ENCODE results near the gene MKLN1.
"Not testable (repeated sequence)": the region's sequence is repeated elsewhere in the genome, so short reads cannot be mapped to it uniquely, and the experiment has no call there.

MKLN1 gene

DNA sequence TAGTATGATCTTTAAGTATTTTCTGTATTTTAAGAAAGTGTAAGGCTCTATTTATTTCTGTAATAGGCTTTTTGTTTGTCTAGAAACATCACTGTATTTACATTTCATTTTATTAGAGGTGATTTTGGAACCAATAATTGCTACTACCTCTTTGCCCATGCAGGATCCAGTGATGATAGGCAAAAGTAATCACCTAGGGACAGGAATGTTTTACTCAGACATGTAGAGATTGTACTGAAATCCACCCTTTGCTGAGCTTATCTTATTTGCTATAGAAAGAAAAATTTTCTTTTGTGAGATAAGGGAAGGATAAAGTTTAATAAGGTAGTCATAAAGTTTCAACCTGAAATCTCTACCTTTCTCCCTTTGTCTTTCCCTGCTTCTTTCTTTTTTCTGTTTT lies 73.5 kb downstream of the MKLN1 start:
- DNase-seq (ENCODE audit: low read depth): no peak

DNA sequence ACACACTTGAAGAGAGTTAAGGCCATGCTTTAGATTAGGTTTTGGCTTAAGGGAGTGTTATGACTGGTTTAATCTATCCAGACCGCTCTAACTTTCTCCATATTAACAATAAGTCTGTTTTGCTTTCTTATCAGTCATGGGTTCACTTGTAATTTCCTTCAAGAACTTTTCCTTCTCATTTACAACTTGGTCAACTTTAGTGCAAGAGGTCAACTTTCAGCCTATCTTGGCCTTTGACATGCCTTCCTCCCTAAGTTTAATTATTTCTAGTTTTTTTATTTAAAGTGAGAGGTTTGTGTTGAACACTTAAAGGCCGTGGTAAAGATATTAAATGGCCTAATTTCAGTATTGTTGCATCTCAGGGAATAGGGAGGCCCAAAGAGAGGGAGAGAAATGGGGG lies 75.6 kb downstream of the MKLN1 start:
- DNase-seq (ENCODE audit: low read depth): no peak

DNA sequence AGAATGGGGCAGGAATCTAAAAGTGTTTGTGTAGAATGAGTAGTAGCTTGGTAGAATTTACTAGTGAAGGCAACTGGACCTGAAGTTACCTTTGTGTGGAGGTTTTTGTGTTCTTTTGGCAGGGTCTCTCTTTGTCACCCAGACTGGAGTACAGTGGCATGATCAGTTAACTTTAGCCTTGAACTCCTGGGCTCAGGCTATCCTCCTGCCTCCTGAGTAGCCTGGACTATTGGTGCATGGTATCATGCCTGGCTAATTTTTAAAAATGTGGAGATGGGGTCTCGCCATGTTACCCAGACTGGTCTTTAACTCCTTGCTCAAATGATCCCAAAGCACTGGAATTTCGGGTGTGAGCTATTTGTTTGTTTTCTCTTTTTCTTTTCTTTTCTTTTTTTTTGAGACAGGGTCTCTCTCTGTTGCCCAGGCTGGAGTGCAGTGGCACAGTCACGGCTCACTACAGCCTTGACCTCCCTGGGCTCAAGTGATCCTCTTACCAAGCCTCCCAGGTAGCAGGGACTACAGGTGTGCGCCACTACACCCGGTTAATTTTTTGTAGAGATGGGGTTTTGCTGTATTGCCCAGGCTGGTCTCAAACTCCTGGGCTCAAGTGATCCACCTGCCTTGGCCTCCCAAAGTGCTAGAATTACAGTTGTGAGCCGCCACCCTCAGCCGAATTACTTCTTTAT lies 76.7 kb downstream of the MKLN1 start:
- DNase-seq (ENCODE audit: low read depth): no peak

DNA sequence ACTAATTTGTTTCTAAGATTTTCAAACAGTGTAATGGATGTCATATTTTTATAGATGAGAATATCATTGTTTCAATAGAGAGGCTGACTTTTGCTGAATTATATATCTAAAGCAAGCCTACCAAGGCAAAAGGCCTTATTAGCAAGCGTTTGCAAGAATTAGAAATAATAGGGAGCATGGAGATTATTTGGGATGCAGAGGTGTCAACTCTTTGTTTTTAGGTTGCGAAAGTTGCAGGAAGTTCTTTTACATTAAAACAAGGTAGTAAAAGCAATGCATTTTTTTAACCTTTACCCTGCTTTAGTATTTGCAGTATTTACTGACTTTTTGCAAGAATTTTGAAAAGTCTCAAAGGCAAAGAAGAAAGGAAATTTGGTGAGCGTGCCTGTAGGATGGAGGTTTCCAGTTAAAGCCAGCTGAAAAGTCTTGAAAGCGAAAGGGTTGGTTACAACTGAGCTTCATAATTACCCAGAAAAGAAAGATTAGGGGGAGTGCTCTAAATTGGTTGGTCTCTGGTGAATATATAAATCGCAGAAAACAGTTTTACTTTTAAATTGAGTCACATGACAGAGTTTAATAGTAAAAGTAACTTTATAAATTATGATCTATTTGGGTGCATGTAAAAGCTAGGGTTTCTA lies 81.6 kb downstream of the MKLN1 start:
- no peak for DNase-seq (ENCODE audit: low read depth)

DNA sequence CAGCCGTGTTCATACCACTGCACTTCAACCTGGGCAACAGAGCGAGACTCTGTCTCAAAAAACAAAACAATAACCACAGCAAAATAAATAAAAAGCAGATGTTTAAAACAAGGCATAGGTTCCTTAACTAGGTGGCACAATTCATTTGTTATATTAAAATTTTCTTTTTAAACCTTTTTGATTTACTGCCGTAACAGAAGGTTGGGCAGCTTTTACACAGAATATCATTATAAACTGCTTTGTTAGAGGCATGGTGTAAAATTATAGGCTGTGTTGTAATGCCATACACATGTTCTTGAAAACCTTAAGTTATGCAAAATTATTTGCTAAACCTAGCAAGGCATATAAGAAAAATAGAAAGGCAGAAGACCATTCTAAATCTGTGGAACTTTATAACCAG lies 84.4 kb downstream of the MKLN1 start:
- DNase-seq (ENCODE audit: low read depth): no peak

DNA sequence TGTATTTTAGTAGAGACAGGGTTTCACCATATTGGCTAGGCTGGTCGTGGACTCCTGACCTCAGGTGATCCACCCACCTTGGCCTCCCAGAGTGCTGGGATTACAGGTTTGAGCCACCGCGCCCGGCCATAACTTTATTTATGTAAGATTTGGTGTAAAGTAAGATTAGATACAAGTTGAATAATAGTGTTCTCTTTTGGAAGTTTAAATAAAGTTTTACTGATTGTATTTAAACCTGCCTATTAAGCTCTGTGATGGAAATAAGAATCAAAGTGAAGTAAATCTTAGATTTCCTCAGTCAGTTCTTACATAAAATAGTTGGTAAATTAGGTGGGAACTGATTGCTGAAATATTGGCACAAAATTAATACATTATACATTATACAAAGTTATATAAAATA lies 86.0 kb downstream of the MKLN1 start:
- no peak for DNase-seq (ENCODE audit: low read depth)

DNA sequence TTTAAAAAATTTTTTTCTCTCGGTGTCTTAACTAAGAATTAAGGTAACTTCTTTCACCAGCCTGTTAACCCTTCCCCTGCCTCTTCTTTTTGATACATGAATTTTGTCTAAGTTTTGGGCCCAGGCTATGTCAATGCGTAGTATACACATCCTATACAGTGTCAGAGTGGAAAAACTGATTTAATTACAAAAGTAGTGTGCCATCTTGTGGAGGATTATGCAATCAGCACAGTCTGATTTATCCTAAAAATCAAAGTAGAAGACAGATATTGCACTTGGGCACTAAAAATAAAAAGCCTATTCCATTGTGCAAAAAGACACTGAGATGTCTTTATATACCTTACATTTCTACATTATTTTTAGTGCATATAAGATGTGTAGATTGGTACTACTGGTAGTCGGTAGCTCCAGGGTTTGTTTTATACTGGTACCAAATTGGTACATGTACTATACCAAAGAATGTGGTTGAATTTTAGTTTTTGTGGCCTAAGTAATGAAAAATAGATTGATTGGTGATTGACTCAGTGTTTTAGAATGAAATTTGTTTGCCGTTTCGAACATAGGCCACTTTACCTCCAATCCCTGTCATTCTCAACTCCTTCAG lies 96.6 kb downstream of the MKLN1 start:
- DNase-seq (ENCODE audit: low read depth): no peak

DNA sequence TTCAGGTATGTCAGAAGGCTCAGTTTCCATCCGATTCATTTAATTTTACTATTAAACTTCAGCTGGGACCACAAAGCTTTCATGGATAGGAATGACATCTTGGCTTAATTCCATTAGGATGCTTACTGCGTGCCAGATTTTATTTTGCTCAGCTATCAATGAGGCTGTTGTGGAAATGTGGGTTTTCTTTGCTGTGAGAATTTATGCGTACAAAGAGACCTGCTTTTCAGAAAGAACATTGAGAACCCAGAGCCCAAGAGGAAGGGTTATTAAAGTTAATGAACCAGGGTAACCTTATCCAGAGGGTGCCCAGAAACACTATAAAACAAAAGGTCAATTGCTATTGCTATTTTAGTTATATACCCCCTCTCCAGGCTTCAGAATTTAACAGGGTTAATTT lies 98.3 kb downstream of the MKLN1 start:
- DNase-seq (ENCODE audit: low read depth): no peak

DNA sequence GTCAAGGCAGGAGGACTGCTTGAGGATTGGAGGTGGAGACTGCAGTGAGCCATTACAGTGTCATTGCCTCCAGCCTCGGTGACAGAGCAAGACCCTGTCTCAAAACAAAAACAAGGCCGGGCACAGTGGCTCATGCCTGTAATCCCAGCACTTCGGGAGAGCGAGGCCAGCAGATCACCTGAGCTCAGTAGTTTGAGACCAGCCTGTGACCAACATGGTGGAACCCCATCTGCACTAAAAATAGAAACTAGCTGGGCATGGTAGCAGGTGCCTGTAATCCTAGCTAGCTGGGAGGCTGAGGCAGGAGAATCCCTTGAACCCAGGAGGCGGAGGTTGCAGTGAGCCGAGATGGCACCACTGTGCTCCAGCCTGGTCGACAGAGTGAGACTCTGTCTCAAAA lies 103.2 kb downstream of the MKLN1 start:
- not testable (repeated sequence) for DNase-seq (ENCODE audit: low read depth)

DNA sequence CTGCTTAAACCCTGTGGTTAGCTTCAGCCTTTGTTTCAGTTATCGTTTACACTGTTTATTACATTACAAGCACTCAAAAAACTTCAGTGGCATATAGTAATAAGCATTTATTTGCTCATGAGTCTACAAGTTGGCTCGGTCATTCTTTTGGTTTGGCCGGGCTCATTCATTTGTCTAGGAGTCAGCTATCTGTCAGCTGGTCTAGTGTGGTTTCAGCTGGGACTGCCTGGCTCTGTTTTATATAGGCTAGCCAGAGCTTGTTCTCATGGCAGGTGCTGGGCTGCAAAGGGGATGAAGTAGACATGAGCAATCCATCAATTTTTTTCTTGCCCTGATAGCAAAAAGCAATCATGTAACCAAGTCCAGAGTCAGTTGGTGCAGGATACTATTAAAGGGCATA lies 103.6 kb downstream of the MKLN1 start:
- no peak for DNase-seq (ENCODE audit: low read depth)

DNA sequence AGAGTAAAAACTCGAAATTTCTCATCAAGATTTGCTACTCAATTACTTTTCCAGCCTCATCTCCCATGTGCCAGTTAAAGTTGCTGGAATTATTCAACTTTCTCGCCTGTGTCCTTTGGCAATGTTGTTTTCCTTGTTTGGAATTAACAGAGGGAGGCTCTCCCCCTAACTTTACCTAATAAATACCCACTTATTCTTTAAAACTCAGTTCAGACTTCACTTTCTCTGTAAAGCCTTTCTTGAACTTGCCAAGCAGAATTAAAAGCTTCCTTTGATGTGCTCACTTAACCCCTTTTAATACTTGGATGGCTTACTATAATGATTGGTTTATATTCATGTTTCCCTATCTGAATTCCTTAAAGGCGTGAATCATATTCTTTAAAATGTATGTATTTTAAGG lies 104.1 kb downstream of the MKLN1 start:
- DNase-seq (ENCODE audit: low read depth): no peak

DNA sequence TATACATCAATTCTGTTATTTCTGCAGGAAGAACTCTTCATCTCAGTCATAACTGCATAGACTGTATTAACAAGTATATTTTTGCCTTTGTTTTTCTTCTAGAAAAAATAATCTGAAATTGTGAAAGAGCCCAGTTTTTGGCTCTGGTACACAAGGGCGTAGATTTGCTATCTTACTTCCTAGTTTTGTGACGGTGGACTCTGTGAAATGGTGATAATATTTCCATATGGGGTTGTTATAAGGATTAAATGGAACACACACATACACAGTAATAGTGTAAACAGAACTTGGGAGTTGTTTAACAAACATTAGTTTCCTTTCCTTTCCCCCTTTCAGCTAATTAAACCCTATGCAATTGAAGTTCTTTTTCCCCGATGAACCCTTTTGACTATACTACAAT lies 108.7 kb downstream of the MKLN1 start:
- DNase-seq (ENCODE audit: low read depth): no peak

DNA sequence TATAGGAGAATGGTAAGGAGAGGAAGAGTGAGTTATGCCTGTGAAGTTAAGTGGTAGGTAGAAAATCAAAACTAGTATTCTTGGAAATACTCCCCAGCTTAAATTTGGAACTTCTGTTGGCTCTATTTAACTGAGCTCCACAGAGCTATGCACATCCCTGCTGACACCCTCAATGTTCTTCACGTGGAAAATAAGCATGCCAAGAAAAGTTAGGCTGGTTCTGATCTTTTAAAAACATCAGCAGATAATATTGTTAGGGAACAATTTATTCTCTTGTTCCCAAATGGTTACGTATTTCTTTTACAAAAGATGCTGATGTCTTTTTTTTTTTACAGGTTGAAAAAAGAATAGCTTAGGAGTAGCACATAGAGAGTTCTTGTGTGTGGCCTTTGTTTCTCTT lies 111.3 kb downstream of the MKLN1 start:
- DNase-seq (ENCODE audit: low read depth): no peak

DNA sequence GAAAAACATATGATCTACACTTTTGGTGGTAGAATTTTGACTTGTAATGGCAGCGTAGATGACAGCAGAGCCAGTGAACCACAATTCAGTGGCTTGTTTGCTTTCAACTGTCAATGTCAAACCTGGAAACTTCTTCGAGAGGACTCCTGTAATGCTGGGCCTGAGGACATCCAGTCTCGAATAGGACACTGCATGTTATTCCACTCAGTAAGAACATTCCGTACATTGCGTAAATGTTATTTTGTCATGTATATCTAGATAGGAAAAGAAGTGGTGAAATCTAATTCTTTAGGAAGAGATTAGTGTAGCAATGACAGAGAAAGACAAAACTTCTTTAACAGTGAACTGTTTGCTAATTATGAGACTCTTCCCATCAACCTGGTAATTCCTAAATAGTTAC lies 115.8 kb downstream of the MKLN1 start:
- no peak for DNase-seq (ENCODE audit: low read depth)

DNA sequence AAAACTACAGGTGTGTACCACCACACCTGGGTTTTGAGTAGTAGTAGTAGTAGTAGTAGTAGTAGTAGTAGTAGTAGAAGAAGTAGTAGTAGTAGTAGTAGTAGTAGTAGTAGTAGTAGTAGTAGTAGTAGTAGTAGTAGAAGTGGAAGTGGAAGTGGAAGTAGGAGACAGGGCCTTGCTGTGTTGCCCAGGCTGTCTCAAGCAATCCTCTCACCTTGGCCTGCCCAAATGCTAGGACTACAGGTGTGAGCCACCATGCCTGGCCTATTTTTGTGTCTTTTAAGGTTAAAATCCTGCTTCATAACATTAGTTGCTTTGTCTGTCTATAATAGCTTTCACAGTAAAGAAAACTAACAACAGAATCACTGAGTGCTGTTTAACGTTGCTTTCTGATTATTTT lies 117.0 kb downstream of the MKLN1 start:
- DNase-seq (ENCODE audit: low read depth): no peak

DNA sequence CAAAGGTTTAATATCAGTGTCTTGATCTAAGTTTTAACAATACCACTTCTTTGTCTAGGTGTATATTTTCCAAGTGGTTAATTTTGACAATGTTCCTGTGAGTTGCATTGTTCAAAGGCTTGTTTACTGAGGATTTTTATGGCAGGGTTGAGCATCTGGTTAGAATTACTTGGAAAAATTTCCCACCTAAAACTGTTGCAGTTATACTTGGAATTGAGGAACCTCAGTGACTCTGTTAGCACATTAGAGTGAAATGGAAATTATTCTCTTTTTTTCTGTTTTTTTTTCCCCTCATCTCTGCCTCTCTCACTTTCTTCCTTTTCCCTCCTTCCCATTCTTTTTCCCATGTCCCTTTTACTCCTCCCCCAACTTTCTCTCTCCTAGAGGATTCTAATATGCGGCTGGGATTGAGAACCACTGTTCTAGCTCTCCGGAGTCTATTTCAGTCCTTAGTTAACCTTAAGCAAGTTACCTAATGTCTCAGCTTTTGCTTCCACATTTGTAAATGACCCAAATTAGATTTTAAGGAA lies 121.8 kb downstream of the MKLN1 start:
- DNase-seq (ENCODE audit: low read depth): no peak

DNA sequence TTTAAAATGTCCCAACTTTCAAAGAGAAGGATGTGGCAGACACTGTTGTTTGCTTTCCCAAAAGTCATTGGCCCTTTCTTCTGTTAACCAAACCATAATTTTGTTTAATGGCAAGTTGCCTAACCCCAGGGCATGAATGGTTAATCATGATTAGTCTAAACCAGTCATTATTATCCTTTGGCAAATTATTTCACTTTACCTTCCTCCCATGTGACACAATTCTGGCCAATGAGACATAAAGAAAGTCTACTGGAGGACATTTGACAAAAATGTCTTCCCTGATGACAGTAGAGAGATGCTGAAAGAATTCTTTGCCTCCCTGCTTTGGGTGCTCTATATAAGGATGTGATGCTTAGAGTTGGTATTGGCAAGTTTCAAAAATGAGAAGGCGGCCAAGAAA lies 126.8 kb downstream of the MKLN1 start:
- no peak for DNase-seq (ENCODE audit: low read depth)

DNA sequence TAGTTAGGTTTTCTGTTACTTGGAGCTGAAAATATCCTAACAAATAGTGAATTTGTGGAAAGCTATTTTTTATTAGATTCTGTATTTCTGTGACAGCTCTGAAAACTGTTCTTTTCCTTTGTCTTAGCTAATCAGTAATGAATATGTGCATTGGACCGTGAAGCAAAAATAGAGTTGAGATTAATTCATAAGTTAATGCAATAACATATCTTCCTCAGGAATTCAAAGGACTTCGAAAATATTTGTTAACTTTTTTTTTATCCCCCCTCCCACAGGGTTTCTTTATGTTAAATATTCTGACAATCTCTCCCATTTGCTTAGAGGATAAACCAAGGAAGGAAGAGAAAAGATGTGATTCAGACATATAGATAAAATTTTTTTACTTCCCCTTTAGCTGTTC lies 127.3 kb downstream of the MKLN1 start:
- no peak for DNase-seq (ENCODE audit: low read depth)

DNA sequence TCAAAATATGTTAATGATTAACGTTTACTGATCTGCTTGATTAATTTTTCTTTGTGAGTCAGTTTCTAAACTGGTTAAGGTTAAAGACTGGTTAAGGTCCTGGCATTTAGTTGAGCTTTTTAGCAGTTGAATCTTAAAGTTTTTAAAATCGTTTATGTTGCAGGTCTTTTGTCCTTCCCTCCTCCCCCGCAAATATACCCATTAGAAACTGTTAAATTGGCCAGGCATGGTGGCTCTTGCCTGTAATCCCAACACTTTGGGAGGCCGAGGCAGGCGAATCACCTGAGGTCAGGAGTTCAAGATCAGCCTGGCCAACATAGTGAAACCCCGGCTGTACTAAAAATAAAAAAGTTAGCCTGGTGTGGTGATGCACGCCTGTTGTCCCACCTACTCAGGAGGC lies 127.9 kb downstream of the MKLN1 start:
- DNase-seq (ENCODE audit: low read depth): no peak

DNA sequence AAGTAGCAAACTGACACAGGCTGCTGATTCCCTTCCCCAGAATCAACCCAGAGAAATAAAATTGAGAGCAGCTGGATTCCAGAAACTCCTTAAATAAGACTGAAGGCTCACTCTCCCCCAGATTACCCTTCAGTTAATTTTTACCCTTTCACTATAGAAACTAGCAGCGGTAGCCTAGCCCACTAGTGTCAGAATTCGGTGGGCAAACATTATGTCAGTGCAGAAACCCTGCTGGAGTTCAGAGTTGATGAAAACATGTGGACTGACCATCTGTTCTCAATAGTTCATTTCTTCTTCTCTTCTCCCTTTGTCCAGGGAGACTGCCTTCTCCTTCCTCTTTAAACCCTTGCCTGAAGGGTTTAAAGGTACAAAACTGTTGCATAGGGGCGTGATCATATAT lies 128.7 kb downstream of the MKLN1 start:
- no peak for DNase-seq (ENCODE audit: low read depth)

DNA sequence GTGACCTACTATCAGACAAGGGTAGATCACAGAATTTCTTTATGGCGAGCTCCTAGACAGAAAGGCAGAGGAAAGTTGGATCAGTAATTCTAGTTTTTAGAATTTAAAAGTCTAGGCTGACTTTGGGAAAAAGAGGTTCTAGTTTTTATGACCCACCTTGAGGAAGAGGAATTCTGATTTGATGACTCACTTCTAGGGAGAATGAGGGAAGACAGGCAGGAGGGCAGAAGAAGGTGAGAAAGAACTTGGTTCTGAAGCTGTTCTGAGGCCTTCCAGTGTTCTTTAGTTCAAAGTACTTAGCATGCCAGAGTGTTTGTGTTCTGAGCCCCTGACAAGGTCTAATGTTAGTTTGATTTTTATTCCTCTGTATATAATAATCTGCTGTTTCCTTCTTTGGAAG lies 131.6 kb downstream of the MKLN1 start:
- DNase-seq (ENCODE audit: low read depth): no peak

DNA sequence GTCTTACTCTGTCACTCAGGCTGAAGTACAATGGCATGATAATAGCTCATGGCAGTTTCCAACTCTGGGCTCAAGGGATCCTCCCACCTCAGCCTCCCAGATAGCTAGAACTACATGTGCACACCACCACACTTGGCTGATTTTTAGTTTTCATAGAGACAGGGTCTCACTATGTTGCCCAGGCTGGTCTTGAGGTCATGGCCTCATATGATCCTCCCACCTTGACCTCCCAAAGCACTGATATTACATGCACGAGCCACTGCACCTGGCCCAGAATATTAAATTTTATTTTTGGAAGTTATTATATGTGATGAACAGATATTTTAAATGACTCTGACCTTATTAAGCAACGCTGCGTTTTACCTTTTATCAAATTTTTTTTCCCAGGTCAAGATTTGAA lies 134.4 kb downstream of the MKLN1 start:
- DNase-seq (ENCODE audit: low read depth): no peak

DNA sequence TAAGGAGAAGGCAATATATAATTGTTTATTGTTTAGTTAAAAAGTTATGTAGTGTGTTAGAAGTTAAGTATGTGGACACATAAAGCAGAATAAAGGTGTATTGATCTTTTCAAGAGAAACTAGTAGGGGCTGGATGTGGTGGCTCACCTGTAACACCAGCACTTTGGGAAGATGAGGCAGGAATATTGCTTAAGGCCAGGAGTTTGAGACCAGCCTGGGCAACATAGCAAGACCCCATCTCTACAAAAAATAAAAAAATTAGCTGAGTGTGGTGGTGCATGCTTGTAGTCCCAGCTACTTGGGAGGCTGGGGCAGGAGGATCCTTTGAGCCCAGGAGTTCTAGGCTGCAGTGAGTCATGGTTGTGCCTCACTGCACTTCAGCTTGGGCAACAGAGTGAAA lies 135.0 kb downstream of the MKLN1 start:
- not testable (repeated sequence) for DNase-seq (ENCODE audit: low read depth)

All from activated T-helper 1 cell treated with Interleukin-2 at 50 U/mL for 16 hours (primary cell).